Hematopoietic multipotent progenitor cell (in vitro differentiated cells): Measurements from ENCODE around the gene CDC42BPB. TPM values are rescaled to one million over a fixed set of nuclear protein-coding genes. Genes with fewer than 3 reads are reported as not detected.

Experiments
- DNase-seq, 3 donors: peaks; one replicate each; pipeline ENCODE4 v3.0.0-alpha.2; 2011 to 2015; ENCODE audit warnings: low read depth in 2 of 3, low spot score in 2 of 3
- total RNA-seq: library from RNA; depleted of rRNA; stranded (reverse); fragments of >200 nt; gene quantifications from one replicate; pipeline ENCODE4 v1.2.3, GENCODE V29; 2012

CDC42BPB gene
- total RNA-seq, 1 donor, result 24.0 TPM

DNA sequence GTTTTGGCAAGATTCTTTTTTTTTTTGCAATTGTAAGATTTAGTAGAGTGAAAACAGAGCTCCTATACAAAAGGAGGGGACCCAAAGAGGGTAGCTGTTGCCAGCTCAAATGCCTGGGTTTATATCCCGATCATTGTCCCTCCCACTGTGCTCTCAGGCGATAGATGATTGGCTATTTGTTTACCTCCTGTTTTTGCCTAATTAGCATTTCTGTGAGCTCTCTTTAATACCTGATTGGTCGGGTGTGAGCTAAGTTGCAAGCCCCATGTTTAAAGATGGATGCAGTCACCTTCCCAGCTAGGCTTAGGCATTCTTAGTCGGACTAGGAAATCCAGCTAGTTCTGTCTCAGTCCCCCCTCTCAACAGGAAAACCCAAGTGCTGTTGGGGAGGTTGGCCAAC lies 39.0 kb upstream of the CDC42BPB start:
- no peak for DNase-seq

DNA sequence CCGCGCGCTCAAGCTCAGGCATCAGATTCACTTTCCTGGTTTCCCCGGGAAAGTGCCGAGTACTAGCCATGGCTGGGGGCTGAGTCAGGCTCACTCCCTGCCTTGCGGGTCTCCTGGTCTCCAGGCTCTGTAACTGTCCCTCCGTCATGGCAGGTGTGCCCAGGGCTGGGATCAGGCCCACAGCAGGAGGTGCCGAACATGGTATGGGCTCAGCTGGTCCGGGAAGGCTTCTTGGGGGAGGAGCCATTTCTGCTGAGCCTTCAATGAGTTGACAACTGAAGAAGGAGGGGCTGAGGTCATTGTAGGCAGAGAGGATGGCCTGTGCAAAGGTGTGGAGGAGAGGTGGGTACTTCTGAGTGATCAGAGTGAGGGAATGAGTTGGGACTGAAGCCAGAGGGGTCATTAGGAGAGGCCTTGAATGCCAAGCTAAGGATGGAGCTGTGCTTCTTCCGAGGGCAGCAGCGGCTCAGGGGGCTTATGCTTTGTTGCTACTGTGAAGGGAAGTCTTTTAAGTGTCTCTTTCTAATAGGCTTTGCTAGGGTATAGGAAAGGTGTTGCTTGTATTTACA lies 37.9 kb upstream of the CDC42BPB start:
- DNase-seq, result no peak

DNA sequence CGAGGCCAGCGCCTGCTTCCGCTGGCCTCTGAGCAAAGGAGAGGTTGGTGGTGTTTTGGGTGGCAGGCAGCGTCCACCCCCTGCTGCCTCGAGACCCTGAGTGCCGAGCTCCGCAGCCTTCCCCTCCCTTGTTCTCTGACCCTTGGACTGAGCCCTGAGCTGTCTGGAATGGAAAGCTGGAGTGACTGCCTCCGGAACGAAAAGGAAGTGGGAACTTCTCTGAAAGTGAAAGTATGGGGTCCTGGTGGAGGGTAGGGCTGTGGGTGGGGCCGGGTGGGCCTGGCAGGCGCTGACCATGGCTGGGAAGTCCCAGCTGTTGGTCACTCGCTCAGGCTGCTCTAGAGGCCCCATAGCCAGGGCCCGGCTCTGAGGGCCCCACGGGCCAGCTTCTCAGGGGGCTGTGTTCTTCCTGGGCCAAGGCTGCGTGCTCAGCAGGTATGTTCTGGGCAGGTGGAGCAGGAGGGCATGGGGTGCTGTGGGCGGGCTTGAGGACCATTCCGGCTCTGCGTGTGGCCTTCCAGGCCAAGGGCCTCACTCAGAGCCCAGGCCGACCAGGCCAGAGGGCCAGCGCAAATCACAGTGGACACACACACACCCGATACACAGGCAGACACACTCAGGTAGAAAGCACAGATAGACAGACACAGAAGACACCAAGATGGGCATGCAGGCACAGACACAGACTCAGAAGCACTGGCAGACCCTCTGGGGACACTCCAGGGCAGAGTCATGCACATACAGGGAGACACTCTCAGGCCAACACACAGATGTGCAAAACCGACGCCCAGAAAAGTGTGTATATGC lies 37.3 kb upstream of the CDC42BPB start, which contains the start of gene EXOC3L4:
EXOC3L4 (plus strand) TSS at position 320 of the 804 bp plus-strand sequence. CDS start 5,495 bp downstream, outside the sequence.
- no peak for DNase-seq

DNA sequence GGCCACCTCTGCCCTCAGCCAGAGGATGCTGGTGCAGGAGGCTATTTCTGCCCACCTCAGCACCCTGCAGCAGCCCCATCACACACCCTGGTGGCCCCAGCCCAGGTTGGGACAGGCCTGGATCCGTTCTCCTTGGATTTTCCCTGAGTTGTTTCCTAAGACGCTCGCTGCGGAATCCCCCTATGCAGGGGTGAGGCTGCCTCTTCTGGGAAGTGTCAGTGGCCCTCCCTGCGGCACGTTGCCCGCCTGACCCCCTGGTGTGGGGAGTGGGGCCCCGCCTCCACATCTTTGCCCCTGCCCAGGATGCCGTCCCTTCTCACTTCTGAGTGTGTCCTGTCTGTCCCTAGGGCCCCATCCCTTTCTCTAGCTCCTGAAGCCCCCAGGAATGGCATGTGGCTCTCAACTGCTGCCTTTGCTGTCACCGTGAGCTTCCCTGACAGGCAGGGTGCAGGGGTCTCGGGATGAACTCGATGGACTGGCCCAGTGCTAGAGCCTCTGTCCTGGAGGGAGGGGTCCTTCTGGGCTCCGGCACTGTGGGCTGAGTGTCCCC lies 36.6 kb upstream of the CDC42BPB start:
- no peak for DNase-seq

DNA sequence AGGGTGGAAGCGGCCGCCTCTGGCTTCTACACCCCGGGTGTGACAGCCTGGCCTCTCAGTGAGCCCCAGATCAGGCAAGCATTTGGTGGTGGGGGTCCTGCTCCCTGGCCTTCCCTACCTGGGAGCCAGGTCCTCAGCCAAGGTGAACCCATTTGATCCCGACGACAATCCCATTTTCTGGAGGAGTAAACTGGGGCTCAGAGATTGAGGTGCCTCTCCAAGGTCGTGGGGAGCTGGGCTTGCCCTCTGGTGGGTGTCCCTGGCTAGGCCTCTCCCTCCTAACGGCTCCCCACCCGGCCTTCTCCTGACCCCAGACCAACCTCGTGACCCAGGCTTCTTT lies 34.5 kb upstream of the CDC42BPB start:
- DNase-seq, result no peak

DNA sequence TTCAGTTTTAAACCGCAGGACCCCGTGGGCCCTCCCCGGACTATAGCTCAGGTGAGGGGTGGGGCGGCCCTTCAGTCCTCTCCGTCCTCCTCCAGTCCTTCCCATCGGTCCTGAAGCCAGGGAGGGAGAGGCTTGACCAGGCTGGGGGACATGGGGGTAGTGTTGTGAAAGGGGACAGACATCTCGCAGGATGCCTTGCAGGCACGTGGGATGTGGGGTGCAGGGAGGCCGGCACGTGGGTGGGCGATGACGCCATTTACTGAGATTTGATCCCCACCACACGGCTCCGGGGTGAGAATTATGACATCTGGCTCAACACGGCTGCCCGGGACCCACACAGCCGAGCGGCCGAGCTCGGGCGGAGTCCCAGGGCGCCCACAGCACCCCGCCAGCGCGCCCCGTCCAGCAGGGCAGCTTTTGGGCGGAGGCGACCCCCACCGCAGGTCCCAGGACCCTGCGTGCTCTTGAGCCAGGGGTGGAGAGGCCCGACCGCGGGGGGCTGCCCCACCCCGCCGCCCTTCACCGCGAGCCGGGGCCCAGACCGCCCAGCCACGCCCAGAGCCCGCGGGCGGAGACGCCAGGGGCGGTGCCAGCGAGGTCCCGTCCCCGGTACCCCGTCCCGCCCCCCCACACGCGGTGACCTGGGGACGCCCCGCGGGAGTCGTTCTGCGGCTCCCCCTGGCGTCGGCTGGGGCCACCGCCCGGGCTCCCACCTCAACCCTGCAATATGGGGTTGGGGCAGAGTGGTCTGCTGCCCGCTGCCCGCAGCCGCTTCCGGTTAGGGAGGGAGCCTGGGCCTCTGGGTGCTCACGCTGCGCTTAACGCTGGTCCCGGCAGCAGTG lies 33.9 kb upstream of the CDC42BPB start:
- DNase-seq, result peak; percentile 48 to 84 (median 81)

DNA sequence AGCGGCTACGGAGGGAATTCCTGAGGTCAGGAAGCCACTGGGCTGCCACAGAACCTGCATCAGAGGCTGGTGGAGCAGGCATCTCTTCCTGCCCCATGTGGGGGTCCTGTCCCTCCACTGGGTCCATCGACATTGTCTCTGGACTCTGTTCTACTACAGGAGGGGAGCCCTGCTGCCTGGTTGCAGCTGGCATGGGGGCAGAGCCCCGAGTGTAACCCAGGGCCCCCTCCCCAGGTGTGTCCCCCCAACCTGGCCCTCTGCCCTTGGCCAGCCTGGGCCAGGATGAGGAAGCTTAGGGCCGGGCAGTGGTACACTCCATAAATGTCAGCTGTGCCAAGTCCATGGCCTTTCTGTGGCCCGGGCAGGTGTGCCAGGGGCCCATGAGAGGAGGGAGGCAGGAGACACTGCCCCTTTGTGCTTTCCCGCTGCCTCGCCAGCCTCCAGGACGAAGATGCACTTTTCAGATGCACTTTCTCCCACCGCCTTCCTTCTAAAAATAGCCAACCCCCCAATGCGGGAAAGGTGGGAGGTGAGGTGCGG lies 33.2 kb upstream of the CDC42BPB start:
- DNase-seq, result no peak

DNA sequence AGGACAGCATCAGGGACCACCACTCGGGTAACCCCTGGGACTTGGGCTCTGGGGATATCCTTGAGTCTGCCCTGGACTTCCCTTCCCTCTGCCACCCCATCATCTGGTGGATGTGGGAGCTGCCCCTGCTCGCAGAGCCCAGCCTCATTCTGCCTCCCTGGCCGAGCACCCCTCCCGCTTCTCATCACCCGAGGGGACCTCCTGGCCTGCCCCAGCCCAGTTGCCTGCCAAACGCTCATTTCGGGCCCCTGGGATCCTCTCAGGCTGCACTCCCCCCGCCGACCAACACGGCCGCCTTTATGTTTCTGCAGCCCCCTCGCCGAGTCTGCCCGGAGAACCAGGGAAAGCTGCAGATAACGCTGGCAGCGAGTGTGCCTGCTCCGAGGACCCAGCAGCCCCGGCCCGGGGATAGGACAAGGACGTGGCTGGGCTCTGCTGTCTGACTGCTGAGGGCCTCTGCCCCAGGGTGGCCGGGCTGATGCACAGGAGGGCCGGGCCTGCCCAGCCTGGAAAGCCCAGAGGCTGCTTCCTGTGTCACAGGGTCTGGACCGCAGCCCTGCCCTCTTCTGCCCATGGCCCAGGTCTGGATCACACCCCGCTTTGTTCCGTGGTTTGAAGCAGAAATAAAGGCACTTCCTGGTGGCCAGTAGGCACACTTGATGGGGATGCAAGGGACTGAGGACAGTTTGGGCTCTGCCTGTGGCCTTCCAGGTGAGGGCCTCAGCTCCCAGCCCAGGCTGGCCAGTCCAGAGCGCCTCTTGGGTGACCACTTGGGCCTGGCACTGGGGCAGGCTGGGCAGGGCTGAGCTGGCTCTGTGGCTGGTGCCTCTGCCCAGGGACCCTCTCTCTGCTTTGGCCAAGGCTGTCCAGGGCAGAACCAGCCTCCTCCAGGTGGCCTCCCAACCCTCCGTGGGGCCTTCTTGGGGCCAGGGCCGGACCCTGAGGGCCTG lies 32.3 kb upstream of the CDC42BPB start:
- no peak for DNase-seq

DNA sequence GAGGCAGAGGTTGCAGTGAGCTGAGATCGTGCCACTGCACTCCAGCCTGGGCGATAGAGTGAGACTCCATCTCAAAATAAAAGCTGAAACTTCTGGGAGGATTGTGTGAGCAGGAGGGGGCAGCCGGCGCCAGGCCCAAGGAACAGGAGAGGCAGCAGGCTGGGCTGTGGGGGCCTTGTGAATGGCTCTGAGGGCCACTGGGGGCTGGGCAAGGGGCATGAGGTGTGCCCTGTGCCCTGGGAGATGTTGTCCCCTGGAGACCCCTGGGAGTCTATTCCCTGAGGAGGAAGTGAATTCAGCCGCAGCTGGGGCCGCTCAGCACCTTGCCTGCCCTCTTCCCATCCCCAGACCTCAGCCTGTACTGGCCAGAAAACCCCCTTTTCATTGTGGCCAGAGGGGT lies 31.6 kb upstream of the CDC42BPB start:
- no peak for DNase-seq

DNA sequence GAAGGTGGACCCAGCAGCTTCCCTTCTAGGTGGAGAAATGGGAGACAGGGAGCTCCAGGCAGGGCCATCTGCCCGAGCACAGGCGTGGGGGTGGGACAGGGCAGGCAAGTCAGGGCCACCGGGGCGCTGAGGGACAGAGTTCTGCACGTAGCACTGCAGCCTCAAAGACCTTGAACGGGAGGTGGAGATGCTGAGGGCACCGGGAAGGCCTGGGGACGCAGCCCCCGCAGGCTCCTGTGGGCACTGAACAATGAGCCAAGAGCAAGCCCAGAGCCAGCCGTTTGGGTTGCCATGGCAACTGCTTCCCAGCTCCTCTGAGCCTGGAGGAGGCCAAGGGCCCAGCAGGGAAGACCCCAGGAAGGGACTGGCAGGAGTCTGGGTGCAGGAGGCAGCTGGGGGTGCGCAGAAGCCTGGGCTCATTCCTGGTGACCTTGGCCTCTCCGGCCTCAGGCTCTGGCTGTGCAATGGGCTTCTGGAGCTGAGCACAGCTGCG lies 30.0 kb upstream of the CDC42BPB start:
- DNase-seq, result no peak

DNA sequence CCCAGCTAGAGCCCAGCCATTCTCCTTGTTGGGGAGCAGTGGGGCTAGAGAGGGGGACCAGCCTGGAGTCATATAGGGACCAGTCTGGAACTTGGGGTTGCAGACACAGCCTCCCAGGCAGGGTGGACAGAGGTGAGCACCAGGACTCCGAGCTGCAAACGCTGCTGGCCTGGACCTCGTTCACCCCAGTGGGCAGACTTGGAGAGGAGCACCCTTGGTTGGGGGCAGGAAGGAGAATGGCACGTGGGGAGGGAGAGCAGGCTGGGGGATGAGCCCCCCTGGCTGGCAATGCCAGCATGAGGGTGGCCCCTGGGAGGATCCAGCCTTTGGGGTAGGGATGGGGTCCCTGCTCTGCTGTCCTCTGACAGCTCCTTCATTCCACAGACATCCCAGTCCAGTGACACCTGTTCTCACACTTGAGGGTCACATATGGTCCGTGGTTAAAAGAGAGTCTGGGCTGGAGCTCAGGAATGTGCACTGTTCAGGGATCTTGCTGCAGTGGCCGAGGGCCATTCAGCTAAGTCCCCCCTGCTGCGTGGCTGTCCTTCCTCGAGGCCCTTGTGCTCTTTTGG lies 29.5 kb upstream of the CDC42BPB start:
- no peak for DNase-seq

DNA sequence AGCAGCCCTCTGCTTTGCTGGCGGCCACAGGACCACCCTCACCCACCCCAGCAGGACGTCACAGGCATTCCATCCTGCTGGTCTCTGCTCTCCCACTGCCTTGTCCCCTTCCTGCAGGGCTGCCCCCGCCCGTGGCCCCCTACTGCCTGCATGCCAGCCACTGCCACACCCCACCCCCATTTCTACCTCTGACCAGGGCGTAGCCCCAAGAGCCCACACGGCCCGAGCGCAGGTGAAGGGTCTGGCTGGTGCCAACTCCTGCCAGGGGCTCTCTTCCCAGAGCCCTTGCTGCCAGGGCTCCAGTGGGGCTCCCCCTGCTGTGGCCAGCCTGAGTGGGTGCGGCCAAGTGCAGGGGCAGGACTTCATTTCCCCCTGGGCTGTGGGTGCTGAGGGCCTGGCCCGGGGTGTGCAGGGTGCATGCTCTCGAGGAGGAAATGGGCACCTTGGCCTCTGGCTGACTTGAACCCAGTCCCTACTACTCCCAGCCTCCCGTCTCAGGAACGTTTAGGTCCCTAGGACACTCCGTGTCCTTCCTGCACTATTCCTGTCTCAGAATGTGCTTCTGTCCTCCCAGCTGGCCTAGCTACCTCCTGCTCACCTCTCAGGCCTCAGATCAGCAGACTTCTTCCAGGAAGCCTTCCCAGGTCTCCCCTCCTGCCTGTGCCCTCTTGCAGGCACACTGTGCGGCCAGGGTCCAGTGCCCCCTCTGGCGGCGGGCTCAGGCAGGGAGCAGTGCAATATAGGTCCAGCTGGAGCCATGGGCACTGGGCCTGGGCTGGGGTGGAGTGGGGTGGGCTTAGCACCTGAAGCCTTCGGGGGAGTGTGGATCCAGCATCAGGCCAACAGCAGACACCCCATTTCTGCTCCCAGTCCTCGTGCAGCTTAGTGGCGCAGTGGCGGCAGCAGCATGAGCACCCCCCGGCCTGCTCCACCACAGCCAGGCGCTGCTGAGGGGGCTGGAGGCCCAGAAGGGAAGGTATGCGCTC lies 28.1 kb upstream of the CDC42BPB start:
- DNase-seq, result no peak

DNA sequence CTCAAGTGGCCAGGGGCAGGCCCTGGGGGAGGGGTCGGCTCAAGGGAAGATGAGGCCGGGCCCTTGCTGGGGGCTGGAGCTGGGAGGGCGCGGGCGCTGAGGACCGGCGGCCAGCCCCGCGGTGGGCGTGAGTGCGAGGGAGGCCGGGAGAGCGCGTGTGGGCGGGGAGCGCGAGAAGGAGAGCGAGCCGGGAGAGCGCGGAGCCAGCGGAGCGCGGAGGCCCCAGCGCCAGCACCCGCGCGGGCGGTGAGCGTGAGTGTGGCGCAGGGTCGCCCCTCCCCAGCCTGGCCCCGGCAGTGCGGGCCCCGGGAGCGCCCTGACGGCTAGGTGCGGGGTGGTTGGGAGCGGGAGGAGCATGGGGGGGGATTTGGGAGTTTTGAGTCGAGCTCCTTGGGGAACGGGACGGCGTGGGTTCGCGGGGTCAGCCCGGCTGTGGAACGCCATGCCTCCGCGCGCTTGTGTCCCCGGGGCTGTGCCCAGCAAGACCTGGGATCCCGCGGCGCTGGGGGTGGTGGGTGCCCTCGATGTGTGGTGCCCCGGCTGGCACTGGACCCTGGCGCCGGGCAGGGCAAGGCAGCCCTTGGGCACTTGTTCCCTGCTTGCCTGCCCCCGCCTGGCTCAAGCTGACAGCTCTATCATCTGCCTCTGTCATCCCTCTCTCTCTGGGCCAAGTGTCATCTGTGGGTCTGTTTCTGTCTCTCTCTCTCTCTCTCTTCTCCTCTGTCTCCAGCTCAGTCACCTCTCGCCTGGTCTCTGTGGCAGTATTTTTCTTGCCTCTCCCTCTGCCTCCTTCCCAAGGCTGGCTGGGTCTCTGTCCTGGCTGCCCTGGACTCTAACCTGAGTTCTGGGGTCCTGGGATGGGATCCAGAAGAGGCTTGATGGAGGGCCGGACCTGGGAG lies 26.9 kb upstream of the CDC42BPB start, which contains the start of gene LBHD2:
LBHD2 (plus strand) TSS at position 190 of the 899 bp plus-strand sequence. CDS start 1,803 bp downstream, outside the sequence.
- no peak for DNase-seq

DNA sequence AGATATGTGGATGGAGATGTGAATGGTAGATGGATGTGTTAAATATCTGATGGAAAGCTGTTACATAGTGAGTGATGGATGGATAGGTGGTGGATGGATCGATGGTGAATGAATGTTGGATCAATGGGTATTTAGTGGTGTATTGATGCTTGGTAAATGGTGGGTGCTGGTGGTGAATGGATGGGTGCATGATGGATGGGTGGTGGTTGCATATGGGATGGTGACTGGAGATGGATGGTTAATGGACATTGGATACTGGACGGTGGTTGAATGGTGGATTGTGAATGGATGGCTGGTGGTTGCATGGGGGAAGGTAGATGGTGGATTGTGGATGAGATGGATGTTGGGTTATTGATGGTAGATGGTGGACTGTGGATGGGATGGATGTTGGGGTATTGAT lies 24.6 kb upstream of the CDC42BPB start:
- DNase-seq, result no peak

DNA sequence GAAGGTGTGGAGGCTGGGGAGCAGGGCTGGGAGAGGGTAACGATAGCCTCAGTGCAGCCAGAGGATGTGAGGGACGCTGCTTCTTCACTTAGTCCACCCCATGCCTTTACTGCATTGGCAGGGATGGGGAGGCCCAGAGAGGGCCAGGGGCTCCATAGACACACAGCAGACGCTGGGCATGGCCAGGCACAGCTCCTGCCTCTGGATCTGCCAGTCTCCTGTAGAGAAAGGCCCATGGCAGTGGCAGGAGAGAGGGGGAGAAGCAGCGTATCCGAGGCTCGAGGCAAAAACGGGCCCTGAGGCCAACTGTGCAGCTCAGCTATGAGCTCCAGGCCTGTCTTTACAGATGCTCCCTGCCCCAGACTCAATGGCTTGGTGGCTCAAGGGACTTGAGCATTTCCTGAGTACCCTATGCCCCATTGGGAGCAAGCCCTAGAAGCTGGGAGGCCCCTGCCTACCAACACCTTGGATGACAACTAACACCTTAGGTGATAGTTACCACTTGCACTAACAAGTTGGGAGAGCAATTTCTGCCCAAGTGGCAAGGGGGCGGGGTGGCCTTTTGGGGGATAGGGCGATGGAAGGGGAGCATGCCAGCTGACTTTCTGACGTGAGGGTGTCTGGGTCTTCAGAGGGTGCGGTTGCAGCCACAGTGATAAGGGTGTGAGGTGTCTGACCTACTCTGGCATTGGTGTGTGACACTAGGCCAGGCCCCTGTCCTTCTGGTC lies 21.7 kb upstream of the CDC42BPB start:
- DNase-seq, result no peak

DNA sequence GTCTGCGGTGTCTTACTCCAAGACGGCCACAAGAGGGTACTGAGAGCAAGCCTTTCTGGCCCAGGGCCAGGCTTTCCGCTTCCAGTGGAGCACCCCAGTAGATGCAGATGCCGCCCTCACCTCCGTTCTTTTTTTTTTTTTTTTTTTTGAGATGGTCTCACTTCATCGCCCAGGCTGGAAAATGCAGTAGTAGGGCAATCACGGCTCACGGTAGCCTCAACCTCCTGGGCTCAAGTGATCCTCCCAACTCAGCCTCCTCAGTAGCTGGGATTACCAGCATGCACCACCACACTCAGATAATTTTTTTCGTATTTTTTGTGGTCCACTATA lies 21.0 kb upstream of the CDC42BPB start:
- peak; percentile 61 to 91 (median 89) for DNase-seq
